GM12874 (cell line): Measurements from ENCODE around the gene ACMSD.

Experiments used
- TF ChIP-seq, protein P1 (sequence below): IDR thresholded peaks from 2 replicates; pipeline ENCODE4 v1.5.1; 2011; ENCODE audit warnings: low read depth, mild to moderate bottlenecking, control low read depth, low read length, moderate library complexity; ENCODE audit not compliant: insufficient read depth

Gene ACMSD

GRCh38 chr2:134855709-134856108, 17.3 kb downstream of the ACMSD start:
- TF ChIP-seq, protein P1, sequence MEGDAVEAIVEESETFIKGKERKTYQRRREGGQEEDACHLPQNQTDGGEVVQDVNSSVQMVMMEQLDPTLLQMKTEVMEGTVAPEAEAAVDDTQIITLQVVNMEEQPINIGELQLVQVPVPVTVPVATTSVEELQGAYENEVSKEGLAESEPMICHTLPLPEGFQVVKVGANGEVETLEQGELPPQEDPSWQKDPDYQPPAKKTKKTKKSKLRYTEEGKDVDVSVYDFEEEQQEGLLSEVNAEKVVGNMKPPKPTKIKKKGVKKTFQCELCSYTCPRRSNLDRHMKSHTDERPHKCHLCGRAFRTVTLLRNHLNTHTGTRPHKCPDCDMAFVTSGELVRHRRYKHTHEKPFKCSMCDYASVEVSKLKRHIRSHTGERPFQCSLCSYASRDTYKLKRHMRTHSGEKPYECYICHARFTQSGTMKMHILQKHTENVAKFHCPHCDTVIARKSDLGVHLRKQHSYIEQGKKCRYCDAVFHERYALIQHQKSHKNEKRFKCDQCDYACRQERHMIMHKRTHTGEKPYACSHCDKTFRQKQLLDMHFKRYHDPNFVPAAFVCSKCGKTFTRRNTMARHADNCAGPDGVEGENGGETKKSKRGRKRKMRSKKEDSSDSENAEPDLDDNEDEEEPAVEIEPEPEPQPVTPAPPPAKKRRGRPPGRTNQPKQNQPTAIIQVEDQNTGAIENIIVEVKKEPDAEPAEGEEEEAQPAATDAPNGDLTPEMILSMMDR, result no peak

GRCh38 chr2:134858245-134858644, 19.8 kb downstream of the ACMSD start:
- TF ChIP-seq, protein P1, result no peak

DNA sequence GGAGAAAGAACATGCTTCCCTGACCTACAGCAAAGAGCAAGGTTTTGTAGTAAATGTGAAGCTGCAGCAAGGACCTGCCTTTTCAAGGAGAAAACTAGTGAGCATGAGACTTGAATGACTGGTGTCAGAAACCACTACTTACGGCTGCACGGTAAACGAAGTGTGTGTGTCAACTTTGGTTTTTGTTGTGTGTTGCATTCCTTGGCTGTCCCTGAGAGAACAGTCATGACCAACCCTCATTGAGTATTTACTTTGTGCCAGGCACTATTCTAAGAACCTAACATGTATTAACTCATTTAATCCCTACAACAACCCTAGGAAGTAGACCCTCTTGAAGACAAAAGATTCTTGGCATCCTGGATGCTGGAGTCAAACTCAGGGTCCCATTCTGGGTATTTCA, 22.8 kb downstream of the ACMSD start:
- TF ChIP-seq, protein P1, result no peak

DNA sequence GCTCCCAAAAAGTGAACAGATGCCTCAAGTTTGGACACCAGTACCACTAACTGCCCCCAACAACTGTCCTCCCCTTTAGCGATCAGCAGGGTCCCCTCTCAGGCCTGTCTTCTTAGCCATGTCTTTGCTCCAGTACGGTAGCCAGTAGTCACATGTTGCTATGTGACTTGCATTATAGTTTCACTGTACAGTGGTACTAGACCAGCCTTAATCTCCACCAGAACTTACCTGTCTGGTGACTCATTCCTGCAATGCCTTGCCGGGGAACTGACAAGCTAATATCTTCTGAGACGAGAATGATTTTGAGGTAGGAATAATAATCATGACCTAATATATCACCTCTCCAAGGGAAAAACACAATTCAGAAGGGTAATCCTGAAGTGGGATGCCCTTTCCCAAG, 23.7 kb downstream of the ACMSD start:
- TF ChIP-seq, protein P1, result no peak

DNA sequence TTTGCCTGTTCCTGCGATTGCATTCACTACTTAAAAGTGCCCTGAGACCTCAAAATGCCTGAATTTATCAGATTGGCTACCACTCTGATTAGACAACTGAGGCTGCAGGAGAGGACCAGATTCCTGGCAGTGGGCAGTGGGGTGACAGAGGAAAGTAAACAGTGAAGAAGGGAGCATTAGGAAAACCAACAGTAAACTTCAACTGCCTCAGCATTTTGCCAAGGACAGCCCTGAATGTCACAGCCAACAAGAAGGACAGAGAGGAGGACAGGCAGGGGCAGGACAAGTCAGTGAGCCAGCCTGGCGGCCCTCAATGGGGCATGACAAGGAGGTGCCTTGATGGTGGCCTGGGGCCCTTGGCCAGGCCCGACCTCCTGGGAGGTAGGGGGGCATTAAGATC, 24.3 kb downstream of the ACMSD start:
- TF ChIP-seq, protein P1, result no peak

DNA sequence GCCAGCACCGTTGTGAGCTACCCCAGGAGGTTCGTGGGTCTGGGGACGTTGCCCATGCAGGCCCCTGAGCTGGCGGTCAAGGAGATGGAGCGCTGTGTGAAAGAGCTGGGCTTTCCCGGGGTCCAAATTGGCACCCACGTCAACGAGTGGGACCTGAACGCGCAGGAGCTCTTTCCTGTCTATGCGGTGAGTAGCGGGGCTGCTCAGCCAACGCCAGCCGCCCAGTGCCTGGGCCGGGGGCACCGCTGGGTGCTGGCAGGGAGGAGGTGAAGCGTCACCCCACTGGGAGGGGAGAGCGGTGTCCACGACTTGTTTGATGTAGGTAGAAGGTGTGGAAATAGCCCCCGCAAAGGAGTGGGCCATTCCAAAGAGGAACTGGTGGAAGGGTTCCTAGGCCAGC, 25.0 kb downstream of the ACMSD start:
- TF ChIP-seq, protein P1, result no peak

GRCh38 chr2:134865067-134865787, 26.8 kb downstream of the ACMSD start:
- TF ChIP-seq, protein P1, result no peak
